LHCN-M2 (cell line): ENCODE results near the gene TCF4. TPM values are rescaled to one million over a fixed set of nuclear protein-coding genes. Genes with fewer than 3 reads are reported as not detected.

Source experiments
- DNase-seq: peaks from one replicate; pipeline ENCODE4 v3.0.0-alpha.2; 2012; ENCODE audit warnings: low read depth
- total RNA-seq: library from RNA; depleted of rRNA; stranded (reverse); fragments of >200 nt; gene quantifications from 2 replicates; pipeline ENCODE4 v1.2.3, GENCODE V29; 2014

TCF4 gene
- total RNA-seq, 1 experiment from 2014 or later: 33.0 TPM

GRCh38 chr18:55546851-55547704 is 40.9 kb downstream of the TCF4 start:
- DNase-seq: peak; percentile 93

- no peak for DNase-seq
Observed at GRCh38 chr18:55544014-55544413, 44.0 kb downstream of the TCF4 start.

GRCh38 chr18:55543130-55543704 is 44.8 kb downstream of the TCF4 start:
- DNase-seq: no peak

- no peak for DNase-seq
Observed at GRCh38 chr18:55541571-55541970, 46.4 kb downstream of the TCF4 start.

- no peak for DNase-seq
Observed at GRCh38 chr18:55539240-55539639, 48.8 kb downstream of the TCF4 start.

- no peak for DNase-seq
Observed at GRCh38 chr18:55534996-55535395, 53.0 kb downstream of the TCF4 start.

- no peak for DNase-seq
Observed at GRCh38 chr18:55534547-55534946, 53.4 kb downstream of the TCF4 start.

GRCh38 chr18:55530166-55530565 is 57.8 kb downstream of the TCF4 start:
- DNase-seq: no peak

GRCh38 chr18:55529581-55529980 is 58.4 kb downstream of the TCF4 start:
- DNase-seq: no peak

- no peak for DNase-seq
Observed at GRCh38 chr18:55525845-55526244, 62.1 kb downstream of the TCF4 start.

- no peak for DNase-seq
Observed at GRCh38 chr18:55524353-55525073, 63.5 kb downstream of the TCF4 start.

- no peak for DNase-seq
Observed at GRCh38 chr18:55523001-55523400, 65.0 kb downstream of the TCF4 start.

- DNase-seq: peak; percentile 24
Observed at GRCh38 chr18:55522011-55522410, 66.0 kb downstream of the TCF4 start.

GRCh38 chr18:55517055-55517454 is 70.9 kb downstream of the TCF4 start:
- no peak for DNase-seq

GRCh38 chr18:55515941-55516710 is 71.9 kb downstream of the TCF4 start:
- DNase-seq: peak; percentile 26

GRCh38 chr18:55515214-55515613 is 72.8 kb downstream of the TCF4 start:
- no peak for DNase-seq

GRCh38 chr18:55513161-55513560 is 74.8 kb downstream of the TCF4 start:
- DNase-seq: no peak

GRCh38 chr18:55511277-55511676 is 76.7 kb downstream of the TCF4 start:
- no peak for DNase-seq

GRCh38 chr18:55510809-55511208 is 77.2 kb downstream of the TCF4 start:
- DNase-seq: peak; percentile 76

- DNase-seq: peak; percentile 92
Observed at GRCh38 chr18:55509631-55510324, 78.2 kb downstream of the TCF4 start.

- no peak for DNase-seq
Observed at GRCh38 chr18:55508651-55509050, 79.3 kb downstream of the TCF4 start.
